ENCODE data around the gene TMEM41A.

GRCh38 chr3:185532901-185533300 lies 34.1 kb upstream of the TMEM41A start:
- no peak for TF ChIP-seq CTCF (conservative IDR thresholded peaks at IDR 0.05)
- no peak for TF ChIP-seq ZFX (IDR thresholded peaks at IDR 0.05)
